H9 (cell line): ENCODE measurements around the gene ADAMTSL4. TPM values are rescaled to one million over a fixed set of nuclear protein-coding genes. Genes with fewer than 3 reads are reported as not detected.

ENCODE experiments used
- DNase-seq: peaks from one replicate; pipeline ENCODE4 v3.0.0-alpha.2; 2017
- H2AFZ ChIP-seq: one replicate; pipeline ENCODE4 v1.6.1; 2013; ENCODE audit warnings: mild to moderate bottlenecking, low read length, control low read depth, moderate library complexity
- H2AK5ac ChIP-seq: 2 replicates; pipeline ENCODE4 v1.6.1; 2013; ENCODE audit warnings: low read length, control low read depth, mixed read lengths; ENCODE audit not compliant: insufficient read length
- H2BK120ac ChIP-seq: one replicate; pipeline ENCODE4 v1.6.1; 2013; ENCODE audit warnings: low read depth, mild to moderate bottlenecking, low read length, control low read depth, inconsistent platforms; ENCODE audit not compliant: poor library complexity, severe bottlenecking
- H2BK12ac ChIP-seq: 2 replicates; pipeline ENCODE4 v1.6.1; 2013; ENCODE audit warnings: low read length, control low read depth, mixed read lengths, low read depth; ENCODE audit not compliant: insufficient read length
- H2BK15ac ChIP-seq: 2 replicates; pipeline ENCODE4 v1.6.1; 2013; ENCODE audit warnings: low read depth, low read length, control low read depth
- H2BK20ac ChIP-seq: one replicate; pipeline ENCODE4 v1.6.1; 2013; ENCODE audit warnings: low read depth, mild to moderate bottlenecking, low read length, control low read depth, inconsistent platforms; ENCODE audit not compliant: poor library complexity, severe bottlenecking
- H2BK5ac ChIP-seq: 2 replicates; pipeline ENCODE4 v1.6.1; 2013; ENCODE audit warnings: low read length, control low read depth, mixed read lengths; ENCODE audit not compliant: insufficient read length
- H3K14ac ChIP-seq: 2 replicates; pipeline ENCODE4 v1.6.1; 2013; ENCODE audit warnings: low read length, control low read depth; ENCODE audit not compliant: insufficient read depth
- H3K18ac ChIP-seq: 2 replicates; pipeline ENCODE4 v1.6.1; 2013; ENCODE audit warnings: low read depth, mild to moderate bottlenecking, mixed read lengths, low read length, control low read depth; ENCODE audit not compliant: insufficient read length
- H3K23ac ChIP-seq: 2 replicates; pipeline ENCODE4 v1.6.1; 2013; ENCODE audit warnings: low read length, control low read depth, mixed read lengths, low read depth; ENCODE audit not compliant: insufficient read length
- H3K23me2 ChIP-seq: 2 replicates; pipeline ENCODE4 v1.6.1; 2013; ENCODE audit warnings: low read depth, mild to moderate bottlenecking, mixed read lengths, low read length, control low read depth; ENCODE audit not compliant: insufficient read length, poor library complexity, severe bottlenecking
- H3K27ac ChIP-seq: 2 replicates; pipeline ENCODE4 v1.5.1; 2013; ENCODE audit warnings: low read length, control low read depth, mixed read lengths, low read depth; ENCODE audit not compliant: insufficient read length
- H3K27me3 ChIP-seq: 2 replicates; pipeline ENCODE4 v1.6.1; 2013; ENCODE audit warnings: low read length, control low read depth, inconsistent platforms; ENCODE audit not compliant: insufficient read depth
- H3K4ac ChIP-seq: 2 replicates; pipeline ENCODE4 v1.6.1; 2013; ENCODE audit warnings: low read depth, mild to moderate bottlenecking, control low read depth, inconsistent platforms, low read length, moderate library complexity
- H3K4me1 ChIP-seq: 2 replicates; pipeline ENCODE4 v1.6.1; 2013; ENCODE audit warnings: low read length, control low read depth, inconsistent platforms; ENCODE audit not compliant: insufficient read depth
- H3K4me2 ChIP-seq: 2 replicates; pipeline ENCODE4 v1.6.1; 2013; ENCODE audit warnings: low read length, control low read depth, mixed read lengths; ENCODE audit not compliant: insufficient read length, insufficient read depth
- H3K56ac ChIP-seq: 2 replicates; pipeline ENCODE4 v1.6.1; 2013; ENCODE audit warnings: low read depth, mild to moderate bottlenecking, mixed read lengths, low read length, control low read depth; ENCODE audit not compliant: insufficient read length
- H3K79me1 ChIP-seq: 2 replicates; pipeline ENCODE4 v1.6.1; 2013; ENCODE audit warnings: low read depth, mild to moderate bottlenecking, moderate library complexity, low read length, control low read depth, inconsistent platforms; ENCODE audit not compliant: insufficient read depth, poor library complexity, severe bottlenecking
- H3K79me2 ChIP-seq: 2 replicates; pipeline ENCODE4 v1.6.1; 2013; ENCODE audit warnings: low read length, control low read depth, inconsistent platforms; ENCODE audit not compliant: insufficient read depth
- H3K9ac ChIP-seq: 2 replicates; pipeline ENCODE4 v1.6.1; 2013; ENCODE audit warnings: low read length, control low read depth, mixed read lengths; ENCODE audit not compliant: insufficient read length; ENCODE audit errors: extremely low read depth
- H3K9me3 ChIP-seq: one replicate; pipeline ENCODE4 v1.6.1; 2013; ENCODE audit warnings: low read depth, low read length, inconsistent platforms; ENCODE audit not compliant: control insufficient read depth
- H3T11ph ChIP-seq: one replicate; pipeline ENCODE4 v1.6.1; 2013; ENCODE audit warnings: mild to moderate bottlenecking, low read length, control low read depth, inconsistent platforms
- H4K20me1 ChIP-seq: one replicate; pipeline ENCODE4 v1.6.1; 2013; ENCODE audit not compliant: control insufficient read depth, insufficient read length, insufficient read depth
- H4K5ac ChIP-seq: 2 replicates; pipeline ENCODE4 v1.6.1; 2013; ENCODE audit warnings: low read depth, mild to moderate bottlenecking, mixed read lengths, low read length, control low read depth; ENCODE audit not compliant: insufficient read length
- H4K8ac ChIP-seq: replicated peaks from 2 replicates; pipeline ENCODE4 v1.6.1; 2013; ENCODE audit warnings: low read length, control low read depth, mixed read lengths, low read depth; ENCODE audit not compliant: insufficient read length
- H4K91ac ChIP-seq: 2 replicates; pipeline ENCODE4 v1.6.1; 2013; ENCODE audit warnings: low read depth, mild to moderate bottlenecking, moderate library complexity, mixed read lengths, low read length, control low read depth; ENCODE audit not compliant: insufficient read length
- H3K27ac Mint-ChIP-seq, 3 experiments: 2 replicates in 2 of 3; 3 replicates in 1 of 3; pipeline ENCODE4 v1.8.0; 2020 to 2021; ENCODE audit warnings: mixed read lengths in 3 of 3, mild to moderate bottlenecking in 1 of 3, moderate library complexity in 1 of 3
- H3K27me3 Mint-ChIP-seq: 2 replicates; pipeline ENCODE4 v1.8.0; 2021; ENCODE audit warnings: low read depth, mild to moderate bottlenecking, moderate library complexity, mixed read lengths
- H3K36me3 Mint-ChIP-seq, 3 experiments: 2 replicates in 2 of 3; 3 replicates in 1 of 3; pipeline ENCODE4 v1.8.0; 2020 to 2021; ENCODE audit warnings: low read depth in 3 of 3, mixed read lengths in 3 of 3; ENCODE audit not compliant: insufficient read depth in 1 of 3
- H3K4me1 Mint-ChIP-seq, 2 experiments: 2 replicates each; pipeline ENCODE4 v1.8.0; 2020; ENCODE audit warnings: mixed read lengths in 2 of 2
- H3K4me3 Mint-ChIP-seq, 2 experiments: 2 replicates in 1 of 2; 3 replicates in 1 of 2; pipeline ENCODE4 v1.8.0; 2020 to 2021; ENCODE audit warnings: mild to moderate bottlenecking in 2 of 2, mixed read lengths in 2 of 2, moderate library complexity in 1 of 2
- H3K9me3 Mint-ChIP-seq, 2 experiments: 2 replicates in 1 of 2; 3 replicates in 1 of 2; pipeline ENCODE4 v1.8.0; 2020; ENCODE audit warnings: mild to moderate bottlenecking in 2 of 2, mixed read lengths in 2 of 2, moderate library complexity in 1 of 2
- WGBS: extraction: QIAGEN DNeasy Blood & Tissue Kit; methylation state at CpG from one replicate; pipeline ENCODE4 v1.1.7; 2013; ENCODE audit warnings: missing lambda C conversion rate, low lambda C conversion rate, mixed read lengths; ENCODE audit not compliant: insufficient read length; ENCODE audit errors: extremely low coverage; 5-methylcytosine and 5-hydroxymethylcytosine counted together
- total RNA-seq: library from RNA; stranded (reverse); gene quantifications from 2 replicates; pipeline ENCODE4 v1.2.1, GENCODE V29; 2021
- TF ChIP-seq, protein P1 (sequence below): fragments of 200-600 bp; sonication (generic); conservative IDR thresholded peaks from 3 replicates; pipeline ENCODE4 v1.8.0; 2021; ENCODE audit warnings: antibody characterized with exemption, mild to moderate bottlenecking

ADAMTSL4 gene
- total RNA-seq, 1 experiment from 2014 or later = 6.1 TPM

GRCh38 chr1:150549496-150550221, 451 bp downstream of the ADAMTSL4 start:
- no peak overlapping the region for H2BK15ac ChIP-seq
- H4K20me1 ChIP-seq = no peaks in the 10 kb centered on the region
- no peak overlapping the region for H2BK12ac ChIP-seq
- no peaks in the 10 kb centered on the region for H3K9me3 ChIP-seq
- peaks cover 10% of the 10 kb centered on the region for H3K23me2 ChIP-seq
- no peak overlapping the region for H3K56ac ChIP-seq
- Mint-ChIP-seq H3K27ac (no peak overlapping the region), H3K36me3 (peaks cover 0 to 2% (median 0%) of the 10 kb centered on the region in 3 experiments; a peak in 2 of 7 replicates), H3K4me3 (peak overlapping the region; percentile 69 to 87), H3K4me1 (peaks cover 16 to 28% of the 10 kb centered on the region in 2 experiments), H3K27me3 (peaks cover 40% of the 10 kb centered on the region), H3K9me3 (no peaks in the 10 kb centered on the region)
- no peak overlapping the region for H4K91ac ChIP-seq
- DNase-seq = peak; percentile 45
- H3K79me1 ChIP-seq = no peaks in the 10 kb centered on the region
- no peak overlapping the region for H4K8ac ChIP-seq
- H3K79me2 ChIP-seq = no peaks in the 10 kb centered on the region
- H3K14ac ChIP-seq = no peak overlapping the region; the same call in 1 of the 2 replicates
- H3K27ac ChIP-seq = no peak overlapping the region
- 0 out of 2 replicates have a peak, but pooled peaks cover 3% of the 10 kb centered on the region for H3K4me1 ChIP-seq
- no CpG with 5 or more reads among the region's 43 CpGs for WGBS
- no peak overlapping the region for H2AK5ac ChIP-seq
- no peak overlapping the region for H2BK120ac ChIP-seq
- no peak overlapping the region for H2BK20ac ChIP-seq
- no peak overlapping the region for H3K23ac ChIP-seq
- peaks cover 3% of the 10 kb centered on the region; the same call in 1 of the 2 replicates for H3K27me3 ChIP-seq
- H3K9ac ChIP-seq = no peak overlapping the region
- H3K4me2 ChIP-seq = peak overlapping the region; percentile 48
- TF ChIP-seq, protein P1, sequence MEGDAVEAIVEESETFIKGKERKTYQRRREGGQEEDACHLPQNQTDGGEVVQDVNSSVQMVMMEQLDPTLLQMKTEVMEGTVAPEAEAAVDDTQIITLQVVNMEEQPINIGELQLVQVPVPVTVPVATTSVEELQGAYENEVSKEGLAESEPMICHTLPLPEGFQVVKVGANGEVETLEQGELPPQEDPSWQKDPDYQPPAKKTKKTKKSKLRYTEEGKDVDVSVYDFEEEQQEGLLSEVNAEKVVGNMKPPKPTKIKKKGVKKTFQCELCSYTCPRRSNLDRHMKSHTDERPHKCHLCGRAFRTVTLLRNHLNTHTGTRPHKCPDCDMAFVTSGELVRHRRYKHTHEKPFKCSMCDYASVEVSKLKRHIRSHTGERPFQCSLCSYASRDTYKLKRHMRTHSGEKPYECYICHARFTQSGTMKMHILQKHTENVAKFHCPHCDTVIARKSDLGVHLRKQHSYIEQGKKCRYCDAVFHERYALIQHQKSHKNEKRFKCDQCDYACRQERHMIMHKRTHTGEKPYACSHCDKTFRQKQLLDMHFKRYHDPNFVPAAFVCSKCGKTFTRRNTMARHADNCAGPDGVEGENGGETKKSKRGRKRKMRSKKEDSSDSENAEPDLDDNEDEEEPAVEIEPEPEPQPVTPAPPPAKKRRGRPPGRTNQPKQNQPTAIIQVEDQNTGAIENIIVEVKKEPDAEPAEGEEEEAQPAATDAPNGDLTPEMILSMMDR = peak; percentile 20; the same call in 1 of the 3 replicates
- no peak overlapping the region for H2AFZ ChIP-seq
- no peak overlapping the region for H4K5ac ChIP-seq
- no peak overlapping the region for H3T11ph ChIP-seq
- no peak overlapping the region for H3K4ac ChIP-seq
- H3K18ac ChIP-seq = no peak overlapping the region
- no peak overlapping the region for H2BK5ac ChIP-seq
